ENCODE measurements around the gene PSMA4.
A peak's percentile ranks its signal among the peaks of the same experiment; 100 is the strongest.
"Not testable (repeated sequence)": the region's sequence is repeated elsewhere in the genome, so short reads cannot be mapped to it uniquely, and the experiment has no call there.

The PSMA4 gene

GRCh38 chr15:78540141-78540870 lies at the start of gene PSMA4:
PSMA4 (plus strand) TSS chr15:78540444; CDS start chr15:78541928, 1,484 bp downstream.
- Mint-ChIP-seq H3K27ac (peak within 1 kb of the TSS; percentile 93), H3K27me3 (no peaks in the 10 kb centered on the region), H3K4me3 (peak within 1 kb of the TSS; percentile 92), H3K4me1 (peaks cover 32% of the 10 kb centered on the region), H3K36me3 (ENCODE audit: low read depth) (peaks cover 29% of the 10 kb centered on the region), H3K9me3 (no peaks in the 10 kb centered on the region)
- DNase-seq (peak; percentile 96), ATAC-seq (peak; percentile 88)

GRCh38 chr15:78492872-78493271 lies 47.4 kb upstream of the PSMA4 start:
- Mint-ChIP-seq H3K27ac (peak overlapping the region; percentile 54), H3K36me3 (ENCODE audit: low read depth) (peaks cover 66% of the 10 kb centered on the region), H3K4me1 (peaks cover 7% of the 10 kb centered on the region), H3K4me3 (no peak overlapping the region), H3K27me3 (no peaks in the 10 kb centered on the region), H3K9me3 (no peaks in the 10 kb centered on the region)
- DNase-seq (no peak), ATAC-seq (no peak)

- no peaks in the 10 kb centered on the region for H3K27me3 Mint-ChIP-seq
- no peak for ATAC-seq
- DNase-seq = no peak
- H3K36me3 Mint-ChIP-seq (ENCODE audit: low read depth) = peaks cover 36% of the 10 kb centered on the region
- no peak overlapping the region for H3K4me3 Mint-ChIP-seq
- peaks cover 6% of the 10 kb centered on the region for H3K4me1 Mint-ChIP-seq
- no peaks in the 10 kb centered on the region for H3K9me3 Mint-ChIP-seq
- no peak overlapping the region for H3K27ac Mint-ChIP-seq
Observed at GRCh38 chr15:78501857-78502256, 38.4 kb upstream of the PSMA4 start.

- ATAC-seq (no peak), DNase-seq (no peak)
- Mint-ChIP-seq H3K27ac (no peak overlapping the region), H3K4me1 (peaks cover 10% of the 10 kb centered on the region), H3K9me3 (no peaks in the 10 kb centered on the region), H3K4me3 (no peak overlapping the region), H3K36me3 (ENCODE audit: low read depth) (peaks cover 32% of the 10 kb centered on the region), H3K27me3 (no peaks in the 10 kb centered on the region)
Observed at GRCh38 chr15:78502641-78503040, 37.6 kb upstream of the PSMA4 start.

- DNase-seq = peak; percentile 80
- H3K27me3 Mint-ChIP-seq = peaks cover 4% of the 10 kb centered on the region
- H3K4me1 Mint-ChIP-seq = peaks cover 18% of the 10 kb centered on the region
- H3K36me3 Mint-ChIP-seq (ENCODE audit: low read depth) = peaks cover under 1% of the 10 kb centered on the region
- peak within 1 kb of the TSS; percentile 79 for H3K27ac Mint-ChIP-seq
- no peaks in the 10 kb centered on the region for H3K9me3 Mint-ChIP-seq
- ATAC-seq = peak; percentile 93
- peak within 1 kb of the TSS; percentile 87 for H3K4me3 Mint-ChIP-seq
Observed at GRCh38 chr15:78506971-78507830, 33.0 kb upstream of the PSMA4 start, which contains the start of gene HYKK. HYKK (plus strand) TSS chr15:78507577; CDS start chr15:78513089, 5,512 bp downstream.

- Mint-ChIP-seq H3K27me3 (peaks cover 4% of the 10 kb centered on the region), H3K27ac (peak overlapping the region; percentile 74), H3K4me1 (peaks cover 18% of the 10 kb centered on the region), H3K9me3 (no peaks in the 10 kb centered on the region), H3K36me3 (ENCODE audit: low read depth) (no peaks in the 10 kb centered on the region), H3K4me3 (peak overlapping the region; percentile 87)
- DNase-seq (no peak), ATAC-seq (peak; percentile 21)
Observed at GRCh38 chr15:78507831-78508160, 32.4 kb upstream of the PSMA4 start.

- no peak for DNase-seq
- H3K27ac Mint-ChIP-seq = peak overlapping the region; percentile 74
- H3K4me1 Mint-ChIP-seq = peaks cover 22% of the 10 kb centered on the region
- H3K4me3 Mint-ChIP-seq = peak overlapping the region; percentile 87
- no peaks in the 10 kb centered on the region for H3K36me3 Mint-ChIP-seq (ENCODE audit: low read depth)
- H3K9me3 Mint-ChIP-seq = no peaks in the 10 kb centered on the region
- H3K27me3 Mint-ChIP-seq = peaks cover 4% of the 10 kb centered on the region
- ATAC-seq = no peak
Observed at GRCh38 chr15:78508272-78508671, 32.0 kb upstream of the PSMA4 start.

GRCh38 chr15:78509726-78510312 lies 30.4 kb upstream of the PSMA4 start:
- Mint-ChIP-seq H3K27ac (no peak overlapping the region), H3K36me3 (ENCODE audit: low read depth) (no peaks in the 10 kb centered on the region), H3K4me3 (no peak overlapping the region), H3K27me3 (peaks cover 4% of the 10 kb centered on the region), H3K4me1 (peaks cover 22% of the 10 kb centered on the region), H3K9me3 (no peaks in the 10 kb centered on the region)
- ATAC-seq (no peak), DNase-seq (no peak)

- H3K4me3 Mint-ChIP-seq; H3K27ac Mint-ChIP-seq; DNase-seq; ATAC-seq; H3K27me3 Mint-ChIP-seq; H3K36me3 Mint-ChIP-seq (ENCODE audit: low read depth); H3K4me1 Mint-ChIP-seq; H3K9me3 Mint-ChIP-seq: not testable (repeated sequence)
Observed at GRCh38 chr15:78520035-78520434, 20.2 kb upstream of the PSMA4 start.

- Mint-ChIP-seq H3K4me3 (no peak overlapping the region), H3K4me1 (no peaks in the 10 kb centered on the region), H3K27ac (no peak overlapping the region), H3K9me3 (no peaks in the 10 kb centered on the region), H3K36me3 (ENCODE audit: low read depth) (no peaks in the 10 kb centered on the region), H3K27me3 (no peaks in the 10 kb centered on the region)
- no peak for ATAC-seq
- DNase-seq = no peak
Observed at GRCh38 chr15:78524230-78524629, 16.0 kb upstream of the PSMA4 start.

GRCh38 chr15:78527325-78527724 lies 12.9 kb upstream of the PSMA4 start:
- ATAC-seq (no peak), DNase-seq (no peak)
- no peak overlapping the region for H3K27ac Mint-ChIP-seq
- H3K4me3 Mint-ChIP-seq = no peak overlapping the region
- H3K36me3 Mint-ChIP-seq (ENCODE audit: low read depth) = no peaks in the 10 kb centered on the region
- H3K9me3 Mint-ChIP-seq = no peaks in the 10 kb centered on the region
- no peaks in the 10 kb centered on the region for H3K27me3 Mint-ChIP-seq
- H3K4me1 Mint-ChIP-seq = no peaks in the 10 kb centered on the region

- Mint-ChIP-seq H3K27ac (no peak overlapping the region), H3K27me3 (no peaks in the 10 kb centered on the region), H3K36me3 (ENCODE audit: low read depth) (no peaks in the 10 kb centered on the region), H3K9me3 (no peaks in the 10 kb centered on the region), H3K4me3 (no peak overlapping the region), H3K4me1 (no peaks in the 10 kb centered on the region)
- ATAC-seq (no peak), DNase-seq (no peak)
Observed at GRCh38 chr15:78533331-78533730, 6.9 kb upstream of the PSMA4 start.

GRCh38 chr15:78536134-78536533 lies 4.1 kb upstream of the PSMA4 start:
- Mint-ChIP-seq H3K4me3 (no peak overlapping the region), H3K27me3 (no peaks in the 10 kb centered on the region), H3K9me3 (no peaks in the 10 kb centered on the region), H3K27ac (no peak overlapping the region), H3K36me3 (ENCODE audit: low read depth) (peaks cover 2% of the 10 kb centered on the region), H3K4me1 (peaks cover 10% of the 10 kb centered on the region)
- DNase-seq (no peak), ATAC-seq (no peak)

GRCh38 chr15:78537266-78537905 lies 2.9 kb upstream of the PSMA4 start:
- Mint-ChIP-seq H3K36me3 (ENCODE audit: low read depth) (peaks cover 13% of the 10 kb centered on the region), H3K9me3 (no peaks in the 10 kb centered on the region), H3K4me3 (no peak overlapping the region), H3K27me3 (no peaks in the 10 kb centered on the region), H3K27ac (no peak overlapping the region), H3K4me1 (peaks cover 20% of the 10 kb centered on the region)
- no peak for DNase-seq
- ATAC-seq = no peak

All from activated naive CD8-positive, alpha-beta T cell treated with anti-CD3 and anti-CD28 coated beads, Interleukin-2, amount 50 U/mL, for 24 hours (primary cell).